ENCODE measurements around the gene TNFRSF1A.

Gene TNFRSF1A

DNA sequence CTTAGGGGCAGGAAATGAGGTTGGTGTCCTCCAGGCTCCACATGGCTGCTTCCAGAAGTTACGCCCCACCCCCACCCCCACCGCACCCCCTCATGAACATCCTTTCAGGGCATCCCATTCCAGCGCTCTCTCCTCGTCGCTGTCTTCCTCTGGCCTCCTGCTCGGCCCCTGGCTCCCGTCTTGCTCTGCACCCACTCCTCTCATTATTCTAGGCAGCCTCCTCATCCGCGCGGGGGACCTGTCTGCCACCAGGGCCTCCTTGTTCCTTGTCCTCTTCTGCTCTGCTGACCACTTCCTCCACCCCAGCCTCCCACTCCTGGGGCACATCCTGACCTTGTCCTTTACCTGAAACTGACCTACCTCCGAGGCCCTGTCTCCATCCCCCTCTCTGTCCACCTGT is 61.2 kb downstream of the TNFRSF1A start:
- Histone ChIP-seq H4K20me1 (ENCODE audit: insufficient read depth, low read length, poor library complexity, severe bottlenecking) (no peaks in the 10 kb centered on the region), H3K27me3 (ENCODE audit: insufficient read depth, low read length, poor library complexity, severe bottlenecking) (no peaks in the 10 kb centered on the region), H3K4me2 (ENCODE audit: low read depth, low read length, poor library complexity, severe bottlenecking) (no peak overlapping the region), H3F3A (ENCODE audit: low read depth) (no peaks in the 10 kb centered on the region), H3K36me3 (ENCODE audit: insufficient read depth, low read length) (no peaks in the 10 kb centered on the region), H2AFZ (ENCODE audit: low read length) (no peak overlapping the region), H3K79me2 (ENCODE audit: insufficient read depth, low read length) (no peaks in the 10 kb centered on the region), H3K4me3 (ENCODE audit: low read length, poor library complexity, severe bottlenecking) (no peak overlapping the region), H3K9me3 (ENCODE audit: insufficient read depth, low read depth, low read length) (no peaks in the 10 kb centered on the region), H3K9me2 (replicated peaks; ENCODE audit: low read depth, low read length) (no peaks in the 10 kb centered on the region), H3K9ac (ENCODE audit: low read depth, low read length, poor library complexity, severe bottlenecking) (no peak overlapping the region), H3K4me1 (ENCODE audit: insufficient read depth, low read length, poor library complexity, severe bottlenecking) (peaks cover 7% of the 10 kb centered on the region)
- TF ChIP-seq EZH2phosphoT487 (IDR thresholded peaks at IDR 0.05; ENCODE audit: borderline replicate concordance) (no peak), CTCF (conservative IDR thresholded peaks at IDR 0.05; ENCODE audit: low read length) (no peak)

GRCh38 chr12:6280053-6280469 is 61.8 kb downstream of the TNFRSF1A start:
- Histone ChIP-seq H3K4me2 (ENCODE audit: low read depth, low read length, poor library complexity, severe bottlenecking) (no peak overlapping the region), H4K20me1 (ENCODE audit: insufficient read depth, low read length, poor library complexity, severe bottlenecking) (no peaks in the 10 kb centered on the region), H3F3A (ENCODE audit: low read depth) (no peaks in the 10 kb centered on the region), H3K27me3 (ENCODE audit: insufficient read depth, low read length, poor library complexity, severe bottlenecking) (no peaks in the 10 kb centered on the region), H3K36me3 (ENCODE audit: insufficient read depth, low read length) (no peaks in the 10 kb centered on the region), H3K9ac (ENCODE audit: low read depth, low read length, poor library complexity, severe bottlenecking) (no peak overlapping the region), H3K4me3 (ENCODE audit: low read length, poor library complexity, severe bottlenecking) (no peak overlapping the region), H3K9me3 (ENCODE audit: insufficient read depth, low read depth, low read length) (no peaks in the 10 kb centered on the region), H3K79me2 (ENCODE audit: insufficient read depth, low read length) (no peaks in the 10 kb centered on the region), H3K9me2 (replicated peaks; ENCODE audit: low read depth, low read length) (no peaks in the 10 kb centered on the region), H2AFZ (ENCODE audit: low read length) (no peak overlapping the region), H3K4me1 (ENCODE audit: insufficient read depth, low read length, poor library complexity, severe bottlenecking) (peaks cover 7% of the 10 kb centered on the region)
- no peak for TF ChIP-seq CTCF (conservative IDR thresholded peaks at IDR 0.05; ENCODE audit: low read length)

- peaks cover 5% of the 10 kb centered on the region for H3K4me1 ChIP-seq (ENCODE audit: insufficient read depth, low read length, poor library complexity, severe bottlenecking)
- no peaks in the 10 kb centered on the region for H3K9me2 ChIP-seq (replicated peaks; ENCODE audit: low read depth, low read length)
- H3K9me3 ChIP-seq (ENCODE audit: insufficient read depth, low read depth, low read length) = no peaks in the 10 kb centered on the region
- no peak overlapping the region for H3K4me3 ChIP-seq (ENCODE audit: low read length, poor library complexity, severe bottlenecking)
- TF ChIP-seq EZH2phosphoT487 (IDR thresholded peaks at IDR 0.05; ENCODE audit: borderline replicate concordance) (no peak), CTCF (conservative IDR thresholded peaks at IDR 0.05; ENCODE audit: low read length) (no peak)
- H3K36me3 ChIP-seq (ENCODE audit: insufficient read depth, low read length) = no peaks in the 10 kb centered on the region
- H3K79me2 ChIP-seq (ENCODE audit: insufficient read depth, low read length) = no peaks in the 10 kb centered on the region
- no peaks in the 10 kb centered on the region for H3K27me3 ChIP-seq (ENCODE audit: insufficient read depth, low read length, poor library complexity, severe bottlenecking)
- H4K20me1 ChIP-seq (ENCODE audit: insufficient read depth, low read length, poor library complexity, severe bottlenecking) = no peaks in the 10 kb centered on the region
- H2AFZ ChIP-seq (ENCODE audit: low read length) = no peak overlapping the region
- H3K4me2 ChIP-seq (ENCODE audit: low read depth, low read length, poor library complexity, severe bottlenecking) = no peak overlapping the region
- no peak overlapping the region for H3K9ac ChIP-seq (ENCODE audit: low read depth, low read length, poor library complexity, severe bottlenecking)
- H3F3A ChIP-seq (ENCODE audit: low read depth) = no peaks in the 10 kb centered on the region
These were observed 62.2 kb downstream of the TNFRSF1A start for GRCh38 chr12:6279631-6280030.

All from Loucy (cell line).